ENCODE data around the gene MYO1F.

DNA sequence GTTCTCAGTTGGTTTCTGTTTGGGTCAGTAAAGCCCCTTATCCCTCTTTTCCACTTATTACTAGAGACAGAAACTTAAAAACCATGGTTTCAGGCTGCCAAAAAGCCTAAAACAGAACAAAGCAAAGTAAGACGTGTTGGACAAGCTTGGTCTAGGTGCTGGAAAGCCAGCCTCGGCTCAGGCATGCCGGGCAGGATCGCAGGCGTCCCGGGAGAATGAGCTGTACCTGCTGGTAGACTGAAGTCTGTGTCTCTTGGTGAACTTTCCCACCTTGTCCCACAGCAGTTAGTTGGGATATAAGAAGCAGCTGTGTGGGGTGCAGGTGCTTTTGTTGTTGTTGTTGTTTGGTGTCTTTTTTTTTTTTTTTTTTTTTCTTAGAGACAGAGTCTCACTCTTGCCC lies 95.6 kb downstream of the MYO1F start:
- TF ChIP-seq FOXK2 (IDR thresholded peaks at IDR 0.05) (no peak), RAD21 (IDR thresholded peaks at IDR 0.05; ENCODE audit: insufficient read depth, low read depth, low read length) (no peak), POLR2A (IDR thresholded peaks at IDR 0.05; ENCODE audit: low read depth, low read length) (no peak), MEF2A (IDR thresholded peaks at IDR 0.05; ENCODE audit: insufficient read depth, low read depth, low read length) (no peak), TARDBP (IDR thresholded peaks at IDR 0.05; ENCODE audit: borderline replicate concordance) (no peak), SIN3A (IDR thresholded peaks at IDR 0.05; ENCODE audit: low read depth, low read length) (no peak), CBX5 (IDR thresholded peaks at IDR 0.05; ENCODE audit: low read depth) (no peak), CHD2 (IDR thresholded peaks at IDR 0.05; ENCODE audit: borderline replicate concordance, low read depth, low read length) (no peak)
- TF ChIP-seq, protein P1, sequence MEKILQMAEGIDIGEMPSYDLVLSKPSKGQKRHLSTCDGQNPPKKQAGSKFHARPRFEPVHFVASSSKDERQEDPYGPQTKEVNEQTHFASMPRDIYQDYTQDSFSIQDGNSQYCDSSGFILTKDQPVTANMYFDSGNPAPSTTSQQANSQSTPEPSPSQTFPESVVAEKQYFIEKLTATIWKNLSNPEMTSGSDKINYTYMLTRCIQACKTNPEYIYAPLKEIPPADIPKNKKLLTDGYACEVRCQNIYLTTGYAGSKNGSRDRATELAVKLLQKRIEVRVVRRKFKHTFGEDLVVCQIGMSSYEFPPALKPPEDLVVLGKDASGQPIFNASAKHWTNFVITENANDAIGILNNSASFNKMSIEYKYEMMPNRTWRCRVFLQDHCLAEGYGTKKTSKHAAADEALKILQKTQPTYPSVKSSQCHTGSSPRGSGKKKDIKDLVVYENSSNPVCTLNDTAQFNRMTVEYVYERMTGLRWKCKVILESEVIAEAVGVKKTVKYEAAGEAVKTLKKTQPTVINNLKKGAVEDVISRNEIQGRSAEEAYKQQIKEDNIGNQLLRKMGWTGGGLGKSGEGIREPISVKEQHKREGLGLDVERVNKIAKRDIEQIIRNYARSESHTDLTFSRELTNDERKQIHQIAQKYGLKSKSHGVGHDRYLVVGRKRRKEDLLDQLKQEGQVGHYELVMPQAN (conservative IDR thresholded peaks at IDR 0.05), result no peak
- TF ChIP-seq, protein P2, sequence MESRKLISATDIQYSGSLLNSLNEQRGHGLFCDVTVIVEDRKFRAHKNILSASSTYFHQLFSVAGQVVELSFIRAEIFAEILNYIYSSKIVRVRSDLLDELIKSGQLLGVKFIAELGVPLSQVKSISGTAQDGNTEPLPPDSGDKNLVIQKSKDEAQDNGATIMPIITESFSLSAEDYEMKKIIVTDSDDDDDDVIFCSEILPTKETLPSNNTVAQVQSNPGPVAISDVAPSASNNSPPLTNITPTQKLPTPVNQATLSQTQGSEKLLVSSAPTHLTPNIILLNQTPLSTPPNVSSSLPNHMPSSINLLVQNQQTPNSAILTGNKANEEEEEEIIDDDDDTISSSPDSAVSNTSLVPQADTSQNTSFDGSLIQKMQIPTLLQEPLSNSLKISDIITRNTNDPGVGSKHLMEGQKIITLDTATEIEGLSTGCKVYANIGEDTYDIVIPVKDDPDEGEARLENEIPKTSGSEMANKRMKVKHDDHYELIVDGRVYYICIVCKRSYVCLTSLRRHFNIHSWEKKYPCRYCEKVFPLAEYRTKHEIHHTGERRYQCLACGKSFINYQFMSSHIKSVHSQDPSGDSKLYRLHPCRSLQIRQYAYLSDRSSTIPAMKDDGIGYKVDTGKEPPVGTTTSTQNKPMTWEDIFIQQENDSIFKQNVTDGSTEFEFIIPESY (IDR thresholded peaks at IDR 0.05), result no peak
- TF ChIP-seq, protein P3, sequence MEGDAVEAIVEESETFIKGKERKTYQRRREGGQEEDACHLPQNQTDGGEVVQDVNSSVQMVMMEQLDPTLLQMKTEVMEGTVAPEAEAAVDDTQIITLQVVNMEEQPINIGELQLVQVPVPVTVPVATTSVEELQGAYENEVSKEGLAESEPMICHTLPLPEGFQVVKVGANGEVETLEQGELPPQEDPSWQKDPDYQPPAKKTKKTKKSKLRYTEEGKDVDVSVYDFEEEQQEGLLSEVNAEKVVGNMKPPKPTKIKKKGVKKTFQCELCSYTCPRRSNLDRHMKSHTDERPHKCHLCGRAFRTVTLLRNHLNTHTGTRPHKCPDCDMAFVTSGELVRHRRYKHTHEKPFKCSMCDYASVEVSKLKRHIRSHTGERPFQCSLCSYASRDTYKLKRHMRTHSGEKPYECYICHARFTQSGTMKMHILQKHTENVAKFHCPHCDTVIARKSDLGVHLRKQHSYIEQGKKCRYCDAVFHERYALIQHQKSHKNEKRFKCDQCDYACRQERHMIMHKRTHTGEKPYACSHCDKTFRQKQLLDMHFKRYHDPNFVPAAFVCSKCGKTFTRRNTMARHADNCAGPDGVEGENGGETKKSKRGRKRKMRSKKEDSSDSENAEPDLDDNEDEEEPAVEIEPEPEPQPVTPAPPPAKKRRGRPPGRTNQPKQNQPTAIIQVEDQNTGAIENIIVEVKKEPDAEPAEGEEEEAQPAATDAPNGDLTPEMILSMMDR (IDR thresholded peaks at IDR 0.05 in 2 of 3, conservative IDR thresholded peaks at IDR 0.05 in 1 of 3; ENCODE audit: control insufficient read depth in 2 of 3, extremely low read depth in 1 of 3, insufficient read depth in 1 of 3, low read depth in 3 of 3, low read length in 3 of 3), result no peak
